ENCODE results near the gene MTMR11.
"Not testable (repeated sequence)": the region's sequence is repeated elsewhere in the genome, so short reads cannot be mapped to it uniquely, and the experiment has no call there.

The MTMR11 gene

GRCh38 chr1:149899460-149900284 is 37.0 kb downstream of the MTMR11 start, which contains the start of gene BOLA1:
TSS of gene BOLA1 (plus strand) at chr1:149899568. CDS start at chr1:149900060, 492 bp downstream.
- peak; percentile 69 for DNase-seq

GRCh38 chr1:149896575-149896974 is 40.1 kb downstream of the MTMR11 start:
- DNase-seq, result no peak

- no peak for DNase-seq
These were observed 47.7 kb downstream of the MTMR11 start for GRCh38 chr1:149888999-149889289.

DNA sequence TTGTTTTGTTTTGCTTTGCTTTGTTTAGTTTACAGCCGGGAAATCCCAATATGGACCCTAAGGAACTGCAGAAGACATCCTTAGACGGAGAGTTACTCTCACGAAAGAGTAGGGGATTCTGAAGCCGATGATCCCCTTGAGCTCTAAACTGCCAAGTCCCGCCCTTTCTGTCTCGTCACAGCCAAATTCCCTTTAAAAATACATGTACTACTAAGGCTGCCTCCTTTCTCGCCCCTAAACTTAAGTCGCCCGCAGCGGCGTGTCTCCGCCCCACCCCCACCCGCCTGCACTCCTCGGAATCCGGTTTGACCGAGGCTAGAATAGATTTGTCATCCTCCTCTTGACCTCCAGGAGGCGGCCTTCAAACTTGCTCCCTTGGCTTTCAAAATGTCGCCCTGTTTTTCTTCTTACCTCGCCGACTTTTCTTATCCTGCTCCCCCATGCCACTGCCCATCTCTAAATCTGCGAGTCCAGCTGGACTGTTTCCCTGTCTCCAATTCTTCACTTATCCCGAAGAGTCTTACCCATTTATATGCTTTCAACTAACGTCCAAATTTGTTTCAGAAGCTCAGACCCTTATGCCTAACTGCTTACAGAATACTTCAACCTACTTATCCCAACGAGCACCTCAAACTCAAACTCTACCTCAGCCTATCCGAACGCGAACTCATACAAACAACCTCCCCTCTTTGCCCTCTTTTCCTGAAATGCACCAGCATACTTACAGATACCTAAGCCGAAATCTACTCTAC is 48.3 kb downstream of the MTMR11 start:
- DNase-seq, result peak; percentile 82

GRCh38 chr1:149887456-149888246 is 49.0 kb downstream of the MTMR11 start:
- peak; percentile 96 for DNase-seq

GRCh38 chr1:149887196-149887455 is 49.6 kb downstream of the MTMR11 start:
- DNase-seq, result not testable (repeated sequence)

DNA sequence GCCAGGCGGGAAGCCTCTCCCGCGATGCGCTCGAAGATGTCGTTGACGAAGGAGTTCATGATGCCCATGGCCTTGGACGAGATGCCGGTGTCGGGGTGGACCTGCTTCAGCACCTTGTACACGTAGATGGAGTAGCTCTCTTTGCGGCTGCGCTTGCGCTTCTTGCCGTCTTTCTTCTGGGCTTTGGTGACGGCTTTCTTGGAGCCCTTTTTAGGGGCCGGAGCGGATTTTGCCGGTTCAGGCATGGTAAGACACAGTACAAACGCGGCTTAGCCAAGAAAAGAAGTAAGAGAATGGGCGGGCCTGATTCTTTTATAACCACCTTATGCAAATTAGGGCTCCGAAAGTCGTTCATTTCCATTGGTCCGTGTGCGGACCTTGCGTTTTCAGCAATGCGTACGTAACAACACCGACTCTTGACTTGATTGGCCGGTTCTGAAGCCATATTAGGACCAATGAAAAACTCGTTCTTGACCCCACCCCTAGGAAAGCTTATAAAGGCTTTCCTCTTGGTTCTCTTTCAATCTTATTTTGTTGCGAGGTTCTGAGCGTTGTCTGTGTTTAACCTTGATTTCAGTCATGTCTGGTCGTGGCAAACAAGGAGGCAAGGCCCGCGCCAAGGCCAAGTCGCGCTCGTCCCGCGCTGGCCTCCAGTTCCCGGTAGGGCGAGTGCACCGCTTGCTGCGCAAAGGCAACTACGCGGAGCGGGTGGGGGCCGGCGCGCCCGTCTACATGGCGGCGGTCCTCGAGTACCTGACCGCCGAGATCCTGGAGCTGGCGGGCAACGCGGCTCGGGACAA is 50.1 kb downstream of the MTMR11 start:
- DNase-seq, result peak; percentile 98

- DNase-seq, result not testable (repeated sequence)
These were observed 50.6 kb downstream of the MTMR11 start for GRCh38 chr1:149886121-149886395.

- DNase-seq, result peak; percentile 51
These were observed 51.1 kb downstream of the MTMR11 start for GRCh38 chr1:149885339-149886120.

DNA sequence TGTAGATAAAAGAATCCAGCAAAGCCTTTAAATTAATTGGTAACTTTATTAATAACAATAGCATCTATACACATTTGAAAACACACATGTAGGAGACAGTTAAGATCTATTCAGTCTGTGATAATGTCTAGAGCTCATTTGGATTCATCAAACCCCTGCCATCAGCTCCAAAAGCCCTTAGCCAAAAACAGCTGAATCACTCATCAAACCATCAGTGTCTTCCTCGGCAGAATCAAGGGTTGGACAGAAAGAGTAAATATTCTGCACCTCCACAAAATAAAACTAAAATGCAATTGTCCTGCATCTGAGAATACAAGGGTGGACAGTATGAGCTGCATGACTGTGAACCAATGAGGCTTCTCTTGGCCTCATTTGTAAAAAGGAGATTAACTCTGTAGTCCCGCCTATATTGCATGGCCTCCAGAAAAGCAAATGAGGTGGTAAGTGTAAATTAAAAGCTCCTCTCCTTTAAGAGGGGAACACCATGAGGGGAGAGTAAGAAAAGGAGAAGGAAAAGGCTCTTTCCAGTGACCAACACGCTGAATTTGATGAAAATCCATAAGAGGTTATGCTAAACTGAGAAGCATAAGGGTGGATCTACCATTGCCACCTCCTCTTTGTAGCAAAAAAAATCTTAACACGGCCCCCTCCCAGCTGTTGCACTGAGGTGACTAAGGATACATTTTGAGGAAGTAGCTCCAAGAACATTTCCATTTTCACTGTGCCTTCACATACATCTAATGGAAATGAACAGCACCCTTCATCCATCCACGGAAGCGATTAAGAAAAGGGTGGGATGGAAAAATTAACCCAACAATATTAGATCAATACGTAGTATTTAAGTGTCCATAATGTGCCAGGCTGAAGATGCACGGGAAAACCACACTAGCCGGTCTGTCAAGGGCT is 52.0 kb downstream of the MTMR11 start:
- no peak for DNase-seq

GRCh38 chr1:149883598-149884247 is 53.0 kb downstream of the MTMR11 start:
- DNase-seq, result no peak

- DNase-seq, result no peak
These were observed 54.8 kb downstream of the MTMR11 start for GRCh38 chr1:149881876-149882275.

- DNase-seq, result no peak
These were observed 57.1 kb downstream of the MTMR11 start for GRCh38 chr1:149879556-149879955.

Data from NCI-H1417 treated with DMSO at 0.1 percent for 48 hours (cell line).